HG02763 (cell line): ENCODE results near the gene CAPN13.
"Not testable (repeated sequence)": the region's sequence is repeated elsewhere in the genome, so short reads cannot be mapped to it uniquely, and the experiment has no call there.

Experiments used
- ATAC-seq: cut with Tn5 transposase; IDR thresholded peaks from one replicate; pipeline ENCODE4 v1.9.1; 2021; ENCODE audit warnings: mild to moderate bottlenecking, moderate library complexity; ENCODE audit not compliant: unreplicated experiment

Gene CAPN13

DNA sequence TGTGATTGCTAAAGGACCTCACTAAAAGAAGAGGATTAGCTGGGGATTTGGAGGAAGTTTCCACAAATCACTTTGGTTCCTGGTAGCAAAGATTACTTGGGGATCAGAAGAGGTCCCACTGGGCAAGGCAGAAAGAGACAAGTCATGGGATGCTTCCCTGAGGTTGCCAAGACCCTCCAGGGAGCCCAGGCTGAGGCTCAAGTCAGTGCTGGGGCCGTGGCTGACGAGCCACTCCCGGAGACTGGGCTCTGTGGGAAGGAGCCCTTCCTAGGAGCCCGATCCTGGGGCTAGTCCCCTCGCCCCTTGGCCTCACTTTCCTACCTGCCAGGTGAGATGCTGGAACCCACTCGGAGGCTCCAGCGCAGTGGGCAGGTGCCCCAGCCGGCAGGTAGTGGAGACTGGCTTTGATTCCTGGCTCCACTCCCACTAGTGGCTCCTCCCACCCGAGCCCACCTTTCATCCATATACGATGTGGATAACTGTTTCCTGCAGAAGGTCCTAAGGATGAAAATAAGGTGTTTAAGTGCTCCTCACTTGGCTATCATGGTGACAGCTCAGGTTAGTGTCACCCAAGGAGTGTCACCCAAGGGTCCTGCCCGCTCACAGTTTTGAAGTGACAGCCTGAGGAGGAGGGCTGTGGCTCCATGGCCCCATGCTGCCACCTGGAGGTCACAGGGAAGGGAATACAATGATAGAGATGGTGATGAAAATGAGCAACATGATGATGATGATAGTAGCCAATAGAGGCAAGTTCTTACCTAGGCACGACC lies 100.5 kb downstream of the CAPN13 start:
- no peak for ATAC-seq

DNA sequence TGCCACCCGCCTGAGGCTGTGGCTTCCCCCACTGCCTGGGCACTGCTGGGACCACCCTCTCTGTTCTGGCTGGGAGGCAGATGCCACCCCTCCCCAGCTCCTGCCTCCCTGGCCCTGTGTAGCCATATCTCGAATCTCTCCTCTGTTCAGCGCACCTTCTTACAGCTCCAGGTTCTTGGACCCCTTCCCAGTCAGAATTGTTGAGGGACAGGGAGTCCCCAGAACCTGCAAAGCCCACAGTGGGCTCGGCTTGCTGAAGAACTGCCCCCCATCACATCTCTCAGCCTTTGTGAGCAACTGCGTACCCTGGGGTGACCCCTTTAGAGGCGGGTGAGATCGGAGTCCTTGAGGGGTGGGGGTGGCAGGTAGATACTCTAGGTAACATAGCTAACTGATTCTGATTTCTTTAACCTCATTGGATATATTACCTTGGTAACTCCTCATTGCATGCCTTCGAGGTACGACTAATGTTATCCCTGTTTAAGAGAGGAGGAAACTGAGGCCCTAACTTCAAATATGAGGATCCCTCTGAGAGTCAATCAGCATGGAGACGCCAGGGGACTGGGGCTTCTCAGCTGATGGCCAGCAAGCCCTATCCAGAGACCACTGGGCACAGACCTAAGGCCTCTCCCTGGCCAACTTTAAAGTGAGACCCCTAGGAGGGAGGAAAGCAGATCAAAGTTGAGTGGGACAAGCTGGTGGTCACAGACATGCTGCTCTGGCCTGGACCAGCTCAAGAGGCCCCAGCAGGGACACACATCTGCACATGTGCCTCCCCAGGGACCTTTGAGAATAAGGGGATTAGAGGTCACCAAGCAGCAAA lies 101.3 kb downstream of the CAPN13 start:
- no peak for ATAC-seq

DNA sequence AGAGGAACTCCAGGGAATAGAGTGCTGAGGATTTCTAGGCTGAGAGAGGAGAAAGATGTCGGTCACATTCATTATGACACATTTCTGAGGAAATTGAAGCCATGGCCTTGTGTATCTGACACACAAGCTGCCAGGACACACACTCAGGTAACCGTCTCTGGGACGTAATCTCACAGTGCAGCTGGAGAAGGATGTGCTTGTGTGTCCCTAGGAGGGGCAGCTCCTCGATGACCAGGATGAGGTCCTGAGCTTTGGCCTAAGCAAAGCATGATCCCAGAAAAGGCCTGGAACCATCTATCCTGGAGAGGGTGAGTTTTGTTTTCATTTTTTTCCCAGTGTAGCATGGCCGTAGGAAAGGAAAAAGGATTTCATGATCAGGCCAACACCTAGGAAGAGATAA lies 102.2 kb downstream of the CAPN13 start:
- no peak for ATAC-seq

DNA sequence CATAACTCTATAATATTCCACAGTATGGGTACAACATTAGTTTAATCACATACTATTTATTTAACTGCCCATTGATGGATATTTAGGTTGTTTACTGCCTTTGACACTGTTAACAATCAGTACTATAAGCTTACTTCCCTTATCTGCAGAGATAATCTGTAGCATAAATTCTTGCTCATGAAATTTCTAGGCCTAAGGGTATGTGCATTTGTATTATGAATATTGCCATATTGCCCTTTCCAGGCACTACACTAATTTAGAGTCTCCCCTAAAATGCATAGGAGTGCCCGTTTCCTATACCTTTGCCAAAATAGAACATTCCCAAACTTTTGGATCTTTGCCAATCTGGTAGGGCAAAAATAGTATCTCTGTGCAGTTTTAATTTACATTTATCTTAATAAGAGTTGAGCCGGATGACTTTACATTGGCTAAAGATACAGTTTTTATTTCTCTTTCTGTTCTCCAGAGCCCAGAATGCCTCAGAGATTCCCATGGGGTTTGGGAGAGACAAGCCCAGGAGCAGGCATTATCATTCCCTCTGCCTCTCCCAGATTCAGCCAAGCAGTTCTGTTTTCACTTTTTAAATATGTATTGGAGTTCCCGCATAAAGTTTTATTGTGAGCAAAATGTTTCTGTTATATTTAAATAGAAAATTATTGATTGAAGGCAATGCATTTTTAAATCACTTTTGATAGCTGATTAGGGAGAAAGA lies 102.8 kb downstream of the CAPN13 start:
- no peak for ATAC-seq

DNA sequence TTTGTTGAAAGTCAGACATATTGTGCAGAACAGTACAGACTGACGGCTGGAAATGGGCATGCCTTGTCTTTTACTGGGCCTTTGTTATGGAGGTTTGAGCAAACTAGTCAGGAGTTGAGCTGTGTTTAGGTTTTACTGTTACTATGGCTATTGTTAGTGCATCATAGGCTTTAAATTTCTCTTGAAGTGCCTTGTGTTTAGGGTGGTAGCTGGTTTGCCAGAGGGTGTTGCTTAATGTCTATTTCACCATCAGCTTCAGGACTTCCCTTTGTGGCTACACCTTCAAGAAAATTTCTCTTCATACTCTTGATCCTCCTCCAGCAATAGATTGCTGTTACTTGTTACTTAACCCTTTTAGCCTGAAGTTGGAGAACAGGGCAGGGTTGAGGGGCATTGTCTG lies 104.6 kb downstream of the CAPN13 start:
- ATAC-seq, result no peak

DNA sequence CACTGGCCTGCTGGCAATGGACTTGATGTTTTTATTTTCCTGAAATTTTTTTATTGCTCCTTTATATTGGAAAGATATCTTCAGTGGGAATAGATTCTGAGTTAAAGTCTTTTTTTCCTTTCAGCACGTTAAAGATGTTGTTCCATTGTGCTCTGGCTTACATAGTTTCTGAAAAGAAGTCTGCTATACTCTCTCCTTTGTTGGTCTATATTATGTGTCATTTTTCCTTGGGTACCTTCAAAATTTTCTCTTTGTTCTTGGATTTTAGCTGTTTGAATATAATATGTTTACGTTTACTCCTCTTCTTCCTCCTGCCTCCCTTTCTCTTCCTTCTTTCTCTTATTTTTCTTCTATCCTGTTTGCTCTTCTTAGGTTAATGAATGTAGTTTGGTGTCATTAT lies 105.5 kb downstream of the CAPN13 start:
- ATAC-seq, result no peak

DNA sequence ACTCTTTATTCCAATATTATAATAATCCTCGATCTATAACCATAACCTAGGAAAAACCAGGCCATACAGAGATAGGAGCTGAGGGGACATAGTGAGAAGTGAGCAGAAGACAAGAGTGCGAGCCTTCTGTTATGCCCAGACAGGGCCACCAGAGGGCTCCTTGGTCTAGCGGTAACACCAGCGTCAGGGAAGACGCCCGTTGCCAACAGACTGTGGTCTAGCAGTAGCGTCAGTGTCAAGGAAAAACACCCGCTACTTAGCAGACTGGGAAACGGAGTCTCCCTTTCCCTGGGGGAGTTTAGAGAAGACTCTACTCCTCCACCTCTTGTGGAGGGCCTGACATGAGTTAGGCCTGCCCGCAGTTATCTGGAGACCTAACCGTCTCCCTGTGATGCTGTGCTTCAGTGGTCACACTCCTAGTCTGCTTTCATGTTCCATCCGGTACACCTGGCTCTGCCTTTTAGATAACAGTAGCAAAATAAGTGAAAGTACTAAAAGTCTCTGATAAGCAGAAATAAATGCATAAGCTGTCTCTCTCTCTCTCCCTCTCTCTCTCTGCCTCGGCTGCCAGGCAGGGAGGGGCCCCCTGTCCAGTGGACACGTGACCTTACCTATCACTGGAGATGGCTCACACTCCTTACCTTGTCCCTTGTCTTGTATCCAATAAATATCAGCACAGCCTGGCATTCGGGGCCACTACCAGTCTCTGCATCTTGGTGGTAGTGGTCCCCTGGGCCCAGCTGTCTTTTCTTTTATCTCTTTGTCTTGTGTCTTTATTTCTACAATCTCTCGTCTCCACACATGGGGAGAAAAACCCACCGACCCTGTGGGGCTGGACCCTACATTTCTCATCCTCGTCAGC lies 109.8 kb downstream of the CAPN13 start:
- not testable (repeated sequence) for ATAC-seq

DNA sequence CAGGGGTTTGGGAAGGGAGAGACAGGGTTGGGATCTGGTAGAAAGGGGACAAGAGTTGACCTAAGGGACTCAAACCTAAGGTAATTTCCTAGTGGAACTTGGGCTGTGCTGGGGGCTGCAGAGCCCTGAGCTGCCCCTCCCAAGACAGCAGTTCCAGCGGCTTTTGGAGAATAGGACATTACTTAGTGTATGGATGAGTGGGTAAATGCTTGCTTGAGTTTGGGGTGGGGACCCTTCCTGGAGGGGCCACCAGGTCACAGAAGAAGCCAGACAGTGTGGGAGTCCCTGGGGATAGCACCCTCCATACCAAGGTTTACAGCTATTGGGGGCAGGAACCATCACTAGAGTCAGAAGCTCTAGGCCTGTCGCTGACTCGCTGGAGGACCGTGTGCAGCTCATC lies 111.5 kb downstream of the CAPN13 start:
- ATAC-seq, result no peak

DNA sequence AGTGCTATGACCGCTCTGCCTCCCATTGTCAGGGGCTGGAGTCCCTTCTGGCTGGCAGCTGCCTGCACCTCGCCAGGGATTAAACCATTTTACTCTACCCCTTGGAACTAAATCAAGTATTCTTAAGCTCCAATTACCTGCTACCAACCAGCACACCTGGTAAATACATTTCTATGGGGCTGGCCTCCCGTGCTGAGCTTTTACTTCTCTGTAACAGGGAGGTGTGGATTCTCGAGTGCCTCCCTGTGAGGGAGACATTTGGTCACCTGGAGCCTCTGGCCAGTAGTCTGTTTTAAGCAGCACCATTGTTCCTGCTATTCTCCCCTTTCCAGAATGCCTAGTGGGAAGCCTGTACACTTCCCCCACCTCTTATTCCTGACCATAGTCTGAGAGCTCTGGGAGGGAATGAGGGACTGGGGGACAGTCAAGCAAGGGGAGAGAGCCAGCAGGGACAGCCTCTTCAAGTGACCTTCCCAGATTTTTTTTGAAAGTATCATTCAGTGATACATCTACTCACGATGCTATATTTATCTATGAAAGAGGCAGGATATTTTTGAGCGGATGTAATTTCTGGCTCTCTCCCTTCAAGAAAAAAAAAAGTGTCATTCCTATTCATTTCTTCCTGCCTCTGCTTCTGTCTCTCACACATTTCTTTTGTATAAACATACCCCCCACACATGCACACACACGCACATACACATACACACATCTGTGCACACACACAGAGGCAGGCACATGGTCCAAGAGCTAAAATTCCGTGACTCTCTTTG lies 112.8 kb downstream of the CAPN13 start:
- ATAC-seq, result no peak

DNA sequence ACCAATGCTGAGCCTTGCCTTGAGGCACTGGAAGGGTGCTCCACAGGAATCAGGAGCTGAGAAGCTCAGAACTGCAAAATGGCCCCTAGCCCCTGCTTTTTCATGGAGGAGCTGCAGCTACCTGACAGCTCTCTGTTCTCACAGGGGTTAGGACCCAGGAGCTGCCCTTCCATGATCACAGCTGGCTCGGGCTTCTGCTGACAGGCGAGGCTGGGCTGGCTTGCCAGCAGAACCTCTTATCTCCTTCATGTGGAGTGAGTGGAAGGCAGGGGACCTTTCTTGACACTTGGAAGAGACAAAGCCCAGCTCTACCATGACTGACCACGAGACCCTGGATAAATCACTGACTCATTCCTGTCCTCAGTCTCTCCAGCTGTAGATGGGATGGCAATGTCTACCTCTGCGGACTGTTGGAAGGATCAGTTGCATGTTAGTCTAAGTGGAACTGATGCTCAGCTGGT lies 113.4 kb downstream of the CAPN13 start:
- ATAC-seq, result no peak

DNA sequence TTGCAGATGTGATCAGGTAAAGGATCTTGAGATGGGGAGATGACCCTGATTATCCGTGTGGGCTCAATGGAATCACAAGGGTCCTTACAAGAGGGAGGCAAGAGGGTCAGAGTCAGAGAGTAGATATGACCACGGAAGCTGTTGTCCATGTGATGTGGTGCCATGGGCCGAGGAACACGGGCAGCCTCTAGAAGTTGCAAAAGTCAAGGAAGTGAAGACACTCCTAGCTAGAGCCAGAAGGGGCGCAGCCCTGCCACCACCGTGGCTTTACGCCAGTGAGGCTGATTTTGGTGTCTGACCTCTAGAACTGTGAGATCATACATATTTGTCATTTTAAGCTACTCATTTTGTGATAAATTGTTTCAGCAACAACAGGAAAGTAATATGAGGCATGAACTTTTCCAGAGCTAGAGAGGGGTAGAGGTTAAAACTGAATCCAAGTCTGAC lies 114.4 kb downstream of the CAPN13 start:
- no peak for ATAC-seq

DNA sequence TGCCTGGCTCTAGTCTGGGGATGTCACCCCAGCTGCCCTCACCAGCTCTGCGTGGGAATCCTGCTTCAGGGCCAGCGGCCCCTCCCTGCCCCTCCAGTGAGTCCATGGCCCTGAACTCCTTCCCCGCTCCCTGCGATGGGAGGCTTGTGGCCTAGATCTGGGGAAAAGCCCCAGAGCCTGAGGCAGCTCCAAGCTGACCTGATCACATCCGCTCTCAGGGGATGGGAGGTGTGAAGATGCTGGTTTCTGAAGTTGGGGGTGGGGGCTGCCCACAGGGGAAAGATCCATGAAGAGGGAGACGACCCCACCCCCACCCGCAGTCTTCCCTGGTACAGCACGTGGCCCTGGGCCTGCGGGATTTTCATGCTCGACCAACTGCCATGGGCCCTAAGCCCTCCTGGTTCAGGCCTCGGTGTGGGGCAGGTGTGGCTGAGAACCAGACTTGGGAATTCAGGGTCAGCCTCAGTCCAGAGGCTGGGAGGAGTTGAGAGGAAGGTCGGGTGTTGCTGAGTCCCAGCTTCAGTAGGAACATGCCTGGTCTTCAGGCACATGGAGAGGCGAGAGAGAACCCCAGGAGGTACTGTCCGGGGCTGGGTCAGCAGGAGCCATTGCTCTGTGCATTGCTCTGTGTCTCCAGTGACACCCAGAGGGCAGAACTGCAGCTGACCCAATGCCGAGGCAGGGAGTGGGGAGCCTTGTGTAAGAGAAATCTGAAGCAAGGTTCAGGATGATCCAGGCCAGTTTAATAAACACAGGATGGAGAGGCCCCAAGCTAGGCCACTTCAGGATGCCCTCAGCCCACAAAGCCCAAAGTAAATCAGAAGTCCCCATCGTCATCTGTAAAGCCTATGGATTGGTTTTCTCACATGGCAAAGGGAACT lies 115.1 kb downstream of the CAPN13 start:
- ATAC-seq, result no peak

DNA sequence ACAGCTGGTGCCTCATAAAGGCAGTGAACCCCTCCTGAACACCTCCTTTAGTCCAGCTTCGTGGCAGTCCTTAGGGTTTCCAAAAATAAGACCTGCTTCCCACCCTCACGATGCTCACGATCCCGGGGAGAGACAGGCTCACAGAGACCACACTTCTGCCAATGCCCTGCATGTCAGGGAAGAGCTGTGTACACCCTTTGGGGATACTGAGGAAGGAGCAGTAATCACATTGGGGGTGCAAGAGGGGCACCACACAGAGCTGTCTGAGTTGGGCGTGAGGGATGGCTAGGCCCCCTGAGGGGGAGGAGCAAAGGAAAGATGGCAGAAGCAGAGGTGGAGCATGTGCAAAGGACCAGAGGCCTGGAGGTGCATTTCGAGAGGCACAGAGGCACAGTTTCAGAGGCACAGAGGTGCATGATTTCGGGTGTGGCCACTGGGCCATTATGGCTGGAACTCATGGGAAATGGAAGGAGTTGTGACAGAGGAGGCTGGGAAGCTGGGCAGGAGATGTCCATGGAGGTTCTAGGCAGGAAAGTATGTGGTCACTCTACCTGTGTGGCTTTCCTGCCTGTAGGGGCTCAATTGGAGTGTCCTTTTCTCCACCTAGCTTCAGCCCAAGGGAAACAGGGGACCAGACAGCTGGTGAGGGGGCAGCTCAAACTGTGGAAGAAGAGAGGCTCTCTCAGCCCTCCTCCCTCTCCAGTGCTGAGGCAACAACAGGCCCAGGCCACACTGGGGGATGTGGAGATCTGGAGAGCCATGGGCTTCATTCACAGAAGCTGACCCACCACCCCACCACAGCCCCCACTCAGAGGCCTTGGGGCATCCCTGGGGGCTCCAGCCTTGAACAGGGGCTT lies 115.9 kb downstream of the CAPN13 start:
- no peak for ATAC-seq

DNA sequence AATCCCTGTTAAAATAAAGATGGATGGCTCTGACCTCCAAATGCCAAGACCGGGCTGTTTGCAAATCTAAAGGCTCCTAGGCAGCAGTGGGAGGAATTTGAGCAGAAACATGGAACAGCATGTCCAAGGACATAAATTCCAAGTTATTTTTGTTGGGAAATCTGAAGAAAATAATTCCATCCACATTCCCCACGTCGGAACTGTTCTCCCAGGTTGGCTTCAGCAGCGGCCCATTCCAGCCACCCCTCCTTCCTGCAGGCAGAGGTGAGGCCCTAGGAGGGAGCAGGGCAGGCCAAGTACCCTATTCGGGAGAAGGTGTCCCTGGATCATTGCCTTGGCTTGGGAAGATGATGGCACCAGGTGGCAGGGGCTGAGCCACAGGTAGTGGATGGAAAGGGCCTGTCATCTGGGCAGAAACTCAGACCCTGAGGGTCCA lies 117.1 kb downstream of the CAPN13 start:
- no peak for ATAC-seq

DNA sequence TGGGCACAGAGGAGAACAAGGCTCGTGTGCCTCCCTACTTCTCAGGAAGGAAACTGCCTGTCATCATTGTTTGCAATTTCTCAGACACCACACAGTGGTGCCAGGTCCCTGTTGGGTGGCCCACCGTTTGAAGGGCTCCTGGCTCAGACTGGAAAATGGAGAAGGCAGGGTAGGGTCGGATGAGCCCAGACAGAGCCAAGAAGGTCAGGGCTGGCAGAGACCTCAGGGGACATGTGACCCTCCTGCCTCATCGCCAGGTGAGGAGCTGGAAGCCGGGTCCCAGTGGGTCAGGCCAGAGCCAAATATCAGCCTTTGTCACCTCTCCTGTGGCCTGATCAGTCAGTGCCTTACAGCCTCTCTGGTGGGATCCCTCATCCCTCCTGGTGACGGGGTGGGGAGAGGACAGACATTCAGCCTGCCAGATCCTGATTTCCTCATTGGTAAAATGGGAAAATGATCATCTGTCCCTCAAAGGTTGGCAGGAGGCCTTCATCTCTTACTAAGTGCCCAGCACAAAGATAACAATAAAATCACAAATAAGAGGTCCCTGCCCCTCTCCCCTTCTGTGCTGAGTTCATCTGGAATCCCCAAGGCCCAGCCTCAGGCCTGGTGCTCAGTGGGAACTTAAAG lies 117.6 kb downstream of the CAPN13 start:
- ATAC-seq, result no peak

DNA sequence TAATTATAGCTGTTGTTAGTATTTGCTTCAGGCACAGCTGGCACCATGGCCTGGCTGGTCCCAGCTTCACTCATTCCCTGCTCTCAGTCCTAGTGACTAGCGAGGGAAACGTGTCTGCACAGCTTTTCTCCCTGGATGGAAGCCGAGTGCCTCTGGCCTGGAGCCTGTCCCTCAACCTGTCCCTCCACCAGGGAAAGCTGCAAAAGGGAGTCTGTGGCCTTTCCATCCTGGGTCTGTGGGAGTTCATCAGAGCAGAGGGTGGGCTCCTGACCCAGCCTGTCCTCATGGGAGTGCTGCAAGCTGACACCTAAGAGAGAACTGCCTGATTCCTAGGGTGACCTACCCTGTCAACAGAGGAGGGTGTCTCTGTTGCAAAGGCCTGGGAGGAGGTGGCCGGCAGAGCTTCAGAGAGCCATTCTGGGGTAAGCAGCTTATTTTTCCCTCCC lies 118.3 kb downstream of the CAPN13 start:
- no peak for ATAC-seq

DNA sequence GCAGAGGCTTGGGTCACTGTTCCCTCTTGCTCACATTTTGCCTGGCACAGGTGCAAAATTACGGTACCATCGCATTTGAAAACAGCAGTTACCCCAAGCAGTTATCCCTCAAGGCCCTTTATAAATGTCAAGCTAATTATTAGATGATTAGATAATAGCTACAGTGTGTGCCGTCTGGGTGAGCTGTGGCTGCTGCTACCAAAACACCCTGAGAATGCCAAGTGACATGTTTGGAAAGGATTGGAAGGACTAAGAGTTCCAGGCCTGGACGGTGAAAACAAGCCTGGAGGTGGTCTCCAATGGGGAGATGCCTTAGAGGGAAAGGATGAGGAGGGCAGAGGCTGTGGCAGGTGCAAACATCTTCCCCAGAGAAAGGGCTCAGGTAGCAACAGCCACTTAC lies 120.6 kb downstream of the CAPN13 start:
- no peak for ATAC-seq
